ENCODE data around the gene DAND5. TPM values are rescaled to one million over a fixed set of nuclear protein-coding genes. Genes with fewer than 3 reads are reported as not detected.
A peak's percentile ranks its signal among the peaks of the same experiment; 100 is the strongest.

DAND5 gene
- total and polyA plus RNA-seq, 8 donors: 0.13 to 0.54 (median 0.30) TPM; not detected in 1

DNA sequence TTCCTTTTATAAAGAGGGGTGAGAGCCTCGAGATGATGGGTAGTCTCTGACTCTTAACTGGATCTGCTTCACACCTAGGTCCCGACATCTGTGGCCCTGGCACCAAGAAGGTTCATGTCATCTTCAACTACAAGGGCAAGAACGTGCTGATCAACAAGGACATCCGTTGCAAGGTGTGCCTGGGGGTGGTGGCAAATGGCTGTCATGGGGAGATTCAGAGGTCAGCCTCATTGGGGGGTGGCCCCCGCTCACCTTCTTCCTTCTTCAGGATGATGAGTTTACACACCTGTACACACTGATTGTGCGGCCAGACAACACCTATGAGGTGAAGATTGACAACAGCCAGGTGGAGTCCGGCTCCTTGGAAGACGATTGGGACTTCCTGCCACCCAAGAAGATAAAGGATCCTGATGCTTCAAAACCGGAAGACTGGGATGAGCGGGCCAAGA is 29.4 kb upstream of the DAND5 start:
- ATAC-seq (no peak), DNase-seq (no peak)
- H3K27ac ChIP-seq: peak overlapping the region in 1 of 2 donors; percentile 93
- TF ChIP-seq, protein P1, sequence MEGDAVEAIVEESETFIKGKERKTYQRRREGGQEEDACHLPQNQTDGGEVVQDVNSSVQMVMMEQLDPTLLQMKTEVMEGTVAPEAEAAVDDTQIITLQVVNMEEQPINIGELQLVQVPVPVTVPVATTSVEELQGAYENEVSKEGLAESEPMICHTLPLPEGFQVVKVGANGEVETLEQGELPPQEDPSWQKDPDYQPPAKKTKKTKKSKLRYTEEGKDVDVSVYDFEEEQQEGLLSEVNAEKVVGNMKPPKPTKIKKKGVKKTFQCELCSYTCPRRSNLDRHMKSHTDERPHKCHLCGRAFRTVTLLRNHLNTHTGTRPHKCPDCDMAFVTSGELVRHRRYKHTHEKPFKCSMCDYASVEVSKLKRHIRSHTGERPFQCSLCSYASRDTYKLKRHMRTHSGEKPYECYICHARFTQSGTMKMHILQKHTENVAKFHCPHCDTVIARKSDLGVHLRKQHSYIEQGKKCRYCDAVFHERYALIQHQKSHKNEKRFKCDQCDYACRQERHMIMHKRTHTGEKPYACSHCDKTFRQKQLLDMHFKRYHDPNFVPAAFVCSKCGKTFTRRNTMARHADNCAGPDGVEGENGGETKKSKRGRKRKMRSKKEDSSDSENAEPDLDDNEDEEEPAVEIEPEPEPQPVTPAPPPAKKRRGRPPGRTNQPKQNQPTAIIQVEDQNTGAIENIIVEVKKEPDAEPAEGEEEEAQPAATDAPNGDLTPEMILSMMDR (IDR thresholded peaks at IDR 0.05): no peak
- H3K4me3 ChIP-seq: peak overlapping the region; percentile 89 to 100
- H3K27me3 ChIP-seq: no peaks in the 10 kb centered on the region
- H3K9me3 ChIP-seq: no peaks in the 10 kb centered on the region
- H3K4me1 ChIP-seq: peaks cover 31 to 74% of the 10 kb centered on the region in 2 donors
- intact Hi-C loops (cut with DNase I): no loop called here
- H3K36me3 ChIP-seq: peaks cover 4 to 59% of the 10 kb centered on the region in 2 donors

DNA sequence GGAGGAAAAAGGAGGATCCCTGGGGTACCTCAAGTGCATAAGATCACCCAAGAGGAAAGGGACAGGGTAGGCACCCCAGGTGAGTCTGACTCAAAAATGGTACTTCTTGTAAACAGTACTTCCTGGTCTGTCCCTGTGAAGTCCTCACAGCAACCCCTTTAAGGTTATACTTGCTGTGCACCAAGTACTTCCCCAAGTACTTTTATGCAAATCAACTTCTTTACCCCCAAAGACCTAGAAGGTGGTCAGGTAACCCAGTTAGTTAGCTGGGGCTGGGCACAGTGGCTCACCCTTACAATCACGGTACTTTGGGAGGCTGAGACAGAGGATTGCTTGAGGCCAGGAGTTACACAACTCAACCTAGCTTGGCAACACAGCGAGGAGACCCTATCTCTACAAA is 28.5 kb upstream of the DAND5 start:
- ATAC-seq (no peak), DNase-seq (no peak)
- TF ChIP-seq, protein P1 (IDR thresholded peaks at IDR 0.05): no peak
- Histone ChIP-seq H3K9me3 (no peaks in the 10 kb centered on the region), H3K36me3 (peaks cover 4 to 61% of the 10 kb centered on the region in 2 donors), H3K27ac (peak overlapping the region in 1 of 2 donors; percentile 93), H3K27me3 (no peaks in the 10 kb centered on the region), H3K4me1 (peaks cover 31 to 76% of the 10 kb centered on the region in 2 donors), H3K4me3 (peak overlapping the region in 1 of 2 donors; percentile 89)
- intact Hi-C loops (cut with DNase I): no loop called here

DNA sequence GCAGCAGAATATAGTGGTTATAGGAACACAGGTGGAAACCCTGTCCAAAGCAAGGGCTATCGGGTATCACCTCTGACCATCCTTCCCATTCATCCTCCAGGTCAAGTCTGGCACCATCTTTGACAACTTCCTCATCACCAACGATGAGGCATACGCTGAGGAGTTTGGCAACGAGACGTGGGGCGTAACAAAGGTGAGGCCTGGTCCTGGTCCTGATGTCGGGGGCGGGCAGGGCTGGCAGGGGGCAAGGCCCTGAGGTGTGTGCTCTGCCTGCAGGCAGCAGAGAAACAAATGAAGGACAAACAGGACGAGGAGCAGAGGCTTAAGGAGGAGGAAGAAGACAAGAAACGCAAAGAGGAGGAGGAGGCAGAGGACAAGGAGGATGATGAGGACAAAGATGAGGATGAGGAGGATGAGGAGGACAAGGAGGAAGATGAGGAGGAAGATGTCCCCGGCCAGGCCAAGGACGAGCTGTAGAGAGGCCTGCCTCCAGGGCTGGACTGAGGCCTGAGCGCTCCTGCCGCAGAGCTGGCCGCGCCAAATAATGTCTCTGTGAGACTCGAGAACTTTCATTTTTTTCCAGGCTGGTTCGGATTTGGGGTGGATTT is 25.8 kb upstream of the DAND5 start:
- H3K4me1 ChIP-seq: peaks cover 26 to 83% of the 10 kb centered on the region in 2 donors
- TF ChIP-seq, protein P1 (IDR thresholded peaks at IDR 0.05): no peak
- intact Hi-C loops (cut with DNase I): no loop called here
- no peaks in the 10 kb centered on the region for H3K27me3 ChIP-seq
- ATAC-seq (no peak), DNase-seq (no peak)
- peak overlapping the region in 1 of 2 donors; percentile 18 for H3K4me3 ChIP-seq
- H3K36me3 ChIP-seq: peaks cover 4 to 71% of the 10 kb centered on the region in 2 donors
- H3K27ac ChIP-seq: peak overlapping the region; percentile 7 to 18
- no peaks in the 10 kb centered on the region for H3K9me3 ChIP-seq

DNA sequence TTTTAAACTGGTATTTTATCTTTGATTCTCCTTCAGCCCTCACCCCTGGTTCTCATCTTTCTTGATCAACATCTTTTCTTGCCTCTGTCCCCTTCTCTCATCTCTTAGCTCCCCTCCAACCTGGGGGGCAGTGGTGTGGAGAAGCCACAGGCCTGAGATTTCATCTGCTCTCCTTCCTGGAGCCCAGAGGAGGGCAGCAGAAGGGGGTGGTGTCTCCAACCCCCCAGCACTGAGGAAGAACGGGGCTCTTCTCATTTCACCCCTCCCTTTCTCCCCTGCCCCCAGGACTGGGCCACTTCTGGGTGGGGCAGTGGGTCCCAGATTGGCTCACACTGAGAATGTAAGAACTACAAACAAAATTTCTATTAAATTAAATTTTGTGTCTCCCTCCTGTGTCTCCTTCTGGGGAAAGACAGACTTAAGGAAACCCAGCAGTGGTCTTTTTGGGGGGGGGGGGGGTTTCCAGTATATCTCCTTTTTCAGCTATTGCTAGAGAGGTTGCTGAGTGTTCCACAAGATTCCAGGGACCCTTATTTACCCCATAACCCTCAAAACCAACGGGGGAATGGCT is 25.2 kb upstream of the DAND5 start:
- DNase-seq: no peak
- intact Hi-C loops (cut with DNase I): no loop called here
- Histone ChIP-seq H3K9me3 (no peaks in the 10 kb centered on the region), H3K27me3 (no peaks in the 10 kb centered on the region), H3K4me3 (peak overlapping the region in 1 of 2 donors; percentile 18), H3K27ac (no peak overlapping the region), H3K36me3 (peaks cover 4 to 77% of the 10 kb centered on the region in 2 donors), H3K4me1 (peaks cover 26 to 88% of the 10 kb centered on the region in 2 donors)
- TF ChIP-seq, protein P1 (IDR thresholded peaks at IDR 0.05): no peak
- ATAC-seq: no peak

DNA sequence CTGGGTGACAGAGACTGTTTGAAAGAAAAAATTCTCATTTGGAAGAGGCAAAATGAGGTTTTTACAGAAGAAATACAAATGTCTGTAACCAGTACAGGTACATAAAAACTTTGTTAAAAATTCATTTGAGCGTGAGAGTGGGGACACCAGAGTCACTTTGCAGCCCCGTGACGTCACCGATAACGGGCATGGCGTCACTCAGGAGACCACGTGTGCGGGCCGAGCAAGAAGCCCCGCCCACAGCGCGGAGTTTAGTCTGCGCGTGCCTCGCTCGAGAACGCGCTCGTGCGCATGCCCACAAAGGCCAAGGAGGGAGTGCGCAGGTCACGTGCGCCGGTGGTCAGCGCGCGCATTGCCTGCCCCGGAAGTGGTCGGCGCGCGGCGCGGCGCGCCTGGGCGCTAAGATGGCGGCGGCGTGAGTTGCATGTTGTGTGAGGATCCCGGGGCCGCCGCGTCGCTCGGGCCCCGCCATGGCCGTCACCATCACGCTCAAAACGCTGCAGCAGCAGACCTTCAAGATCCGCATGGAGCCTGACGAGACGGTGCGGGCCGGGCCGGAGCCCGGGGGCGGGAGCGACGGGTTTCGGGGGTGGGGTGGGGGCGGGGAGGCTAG is 23.8 kb upstream of the DAND5 start, which contains the start of gene RAD23A:
RAD23A (plus strand) TSS at position 384 of the 613 bp plus-strand sequence; CDS start at position 471, 87 bp downstream.
- H3K4me3 ChIP-seq: peak within 1 kb of the TSS; percentile 85 to 93
- peak within 1 kb of the TSS; percentile 90 to 94 for H3K27ac ChIP-seq
- H3K36me3 ChIP-seq: peaks cover 0 to 77% of the 10 kb centered on the region in 2 donors
- ATAC-seq: peak; percentile 91
- TF ChIP-seq, protein P1 (IDR thresholded peaks at IDR 0.05): peak in 1 of 2 donors; percentile 20
- no peaks in the 10 kb centered on the region for H3K9me3 ChIP-seq
- no peaks in the 10 kb centered on the region for H3K27me3 ChIP-seq
- intact Hi-C loops (cut with DNase I): no loop called here
- H3K4me1 ChIP-seq: peaks cover 16 to 88% of the 10 kb centered on the region in 2 donors
- peak; percentile 97 to 99 (median 98) for DNase-seq
